LNCAP (cell line): ENCODE data around the gene VSTM5.

Experiments used
- CTCF ChIP-seq: fragments of 450-650 bp; IDR thresholded peaks from 2 replicates; pipeline ENCODE4 v1.5.1; 2017; ENCODE audit warnings: mild to moderate bottlenecking

The VSTM5 gene

GRCh38 chr11:93849201-93849600 is 1.2 kb downstream of the VSTM5 start:
- no peak for TF ChIP-seq CTCF

GRCh38 chr11:93846411-93846810 is 4.0 kb downstream of the VSTM5 start:
- no peak for TF ChIP-seq CTCF

- TF ChIP-seq CTCF, result no peak
These were observed 5.0 kb downstream of the VSTM5 start for GRCh38 chr11:93845181-93846092.

- TF ChIP-seq CTCF, result no peak
These were observed 5.8 kb downstream of the VSTM5 start for GRCh38 chr11:93844568-93844967.

GRCh38 chr11:93843906-93844305 is 6.5 kb downstream of the VSTM5 start:
- TF ChIP-seq CTCF, result no peak

GRCh38 chr11:93842461-93842860 is 8.0 kb downstream of the VSTM5 start:
- TF ChIP-seq CTCF, result no peak

- TF ChIP-seq CTCF, result no peak
These were observed 8.4 kb downstream of the VSTM5 start for GRCh38 chr11:93842034-93842433.

GRCh38 chr11:93841446-93841845 is 9.0 kb downstream of the VSTM5 start:
- no peak for TF ChIP-seq CTCF
